Heart left ventricle (tissue), 16 donors: ENCODE measurements around the gene ZNF618. TPM values are rescaled to one million over a fixed set of nuclear protein-coding genes. Genes with fewer than 3 reads are reported as not detected.

ENCODE experiments used
- ATAC-seq, 4 donors: fragments of 200-7000 bp; cut with Tn5 transposase; one replicate each; pipeline ENCODE4 v1.9.1; 2020 to 2022; ENCODE audit warnings: moderate library complexity in 4 of 4, mild to moderate bottlenecking in 3 of 4, moderate number of reproducible peaks in 1 of 4
- DNase-seq, 5 donors: peaks; one replicate each; pipeline ENCODE4 v3.0.0-alpha.2; 2020
- H3K27ac ChIP-seq, 12 donors: fragments of 200-600 bp; sonication (generic) in 4 of 12; one replicate each; pipeline versions ENCODE4 v1.5.0 to v1.8.0; 2016 to 2022; ENCODE audit warnings: mild to moderate bottlenecking in 2 of 12
- H3K27me3 ChIP-seq, 9 donors: fragments of 200-600 bp; sonication (generic) in 2 of 9; one replicate each; pipeline versions ENCODE4 v1.5.1 to v1.8.0; 2016 to 2022; ENCODE audit warnings: mild to moderate bottlenecking in 3 of 9
- H3K36me3 ChIP-seq, 9 donors: fragments of 200-600 bp; sonication (generic) in 2 of 9; one replicate each; pipeline versions ENCODE4 v1.5.0 to v1.8.0; 2018 to 2022; ENCODE audit warnings: mild to moderate bottlenecking in 2 of 9
- H3K4me1 ChIP-seq, 12 donors: fragments of 200-600 bp; sonication (generic) in 4 of 12; one replicate each; pipeline versions ENCODE4 v1.5.0 to v1.8.0; 2016 to 2022; ENCODE audit warnings: mild to moderate bottlenecking in 3 of 12
- H3K4me3 ChIP-seq, 12 donors: fragments of 200-600 bp; sonication (generic) in 4 of 12; one replicate each; pipeline versions ENCODE4 v1.5.0 to v1.8.0; 2017 to 2022; ENCODE audit warnings: mild to moderate bottlenecking in 9 of 12, moderate library complexity in 4 of 12
- H3K9me3 ChIP-seq, 12 donors: fragments of 200-600 bp; sonication (generic) in 4 of 12; one replicate each; pipeline versions ENCODE4 v1.5.0 to v1.8.0; 2016 to 2022; ENCODE audit warnings: mild to moderate bottlenecking in 1 of 12
- CTCF ChIP-seq, 12 donors: fragments of 200-600 bp; sonication (generic) in 4 of 12; IDR thresholded peaks; one replicate each; pipeline versions ENCODE4 v1.5.0 to v1.8.0; 2018 to 2022; ENCODE audit warnings: antibody characterized with exemption in 12 of 12, mild to moderate bottlenecking in 5 of 12
- POLR2A ChIP-seq, 2 donors: fragments of 450-650 bp; IDR thresholded peaks; one replicate each; pipeline ENCODE4 v1.6.1; 2017; ENCODE audit warnings: antibody characterized with exemption in 2 of 2, mild to moderate bottlenecking in 2 of 2, moderate library complexity in 2 of 2
- WGBS, 4 donors: extraction: QIAGEN DNeasy Blood & Tissue Kit in 2 of 4; methylation state at CpG; one replicate each; pipeline versions ENCODE4 v1.1.5 to v1.1.7; 2013 to 2018; 5-methylcytosine and 5-hydroxymethylcytosine counted together
- intact Hi-C, 10 donors: fragments of 100-400 bp; cut with DNase I; formaldehyde crosslinking; loops; one replicate each; pipeline versions ENCODE4 v1.11.1 to v1.14.2; 2022
- polyA plus RNA-seq, 2 donors: library from polyadenylated mRNA; stranded (reverse); fragments of 200-250 nt; gene quantifications; one replicate each; pipeline ENCODE4 v1.2.3, GENCODE V29; 2013
- total RNA-seq, 9 donors: library from RNA; depleted of rRNA in 2 of 9; stranded (reverse); fragments of >200 nt in 2 of 9; fragmentation: NEBNext Ultra II Directional in 3 of 9; extraction: Animal tissue kit (Norgen Biotek cat#: 25700) in 3 of 9; gene quantifications; one replicate each; pipeline versions ENCODE4 v1.1.0 to v1.2.4, GENCODE V29; 2016 to 2023
- donor health status: ischemic (EF 13 %, LVEDD 7.1; RV severe dilation, severe dysfunction).
- donor health status: healthy with polysubstance abuse.
- donor health status: DM: no; HTN: yes; CAD: no.
- donor health status: DM: no; HTN: no; CAD: no.
- donor health status: ischemic (EF 25% LVEDD 6.9; RV normal size, moderate dysfunction).
- donor health status: ischemic (EF 25% LVEDD 5.7; RV mildly dilated, moderate dysfunction).
- donor health status: healthy.
- donor health status: DM: yes; HTN: yes; CAD: no.
- donor health status: ischemic (EF 35%, LVEDD 5.7; RV mildly dilated, moderate dysfunction).
- donor health status: nonischemic (EF 11% LVEDD 7.7; RV severe dilation, severe dysfunction).
- donor health status: DM: yes; HTN: yes; CAD: no.
- donor health status: PGD.
- donor health status: ischemic (EF 29% LVEDD 5.4; RV normal size, mild dysfunction).
- donor health status: nonischemic (EF 23%, LVEDD 6.1; RV moderate dilation, normal function).

ZNF618 gene
- total and polyA plus RNA-seq, 11 donors, result 0.81 to 4.2 (median 1.7) TPM

DNA sequence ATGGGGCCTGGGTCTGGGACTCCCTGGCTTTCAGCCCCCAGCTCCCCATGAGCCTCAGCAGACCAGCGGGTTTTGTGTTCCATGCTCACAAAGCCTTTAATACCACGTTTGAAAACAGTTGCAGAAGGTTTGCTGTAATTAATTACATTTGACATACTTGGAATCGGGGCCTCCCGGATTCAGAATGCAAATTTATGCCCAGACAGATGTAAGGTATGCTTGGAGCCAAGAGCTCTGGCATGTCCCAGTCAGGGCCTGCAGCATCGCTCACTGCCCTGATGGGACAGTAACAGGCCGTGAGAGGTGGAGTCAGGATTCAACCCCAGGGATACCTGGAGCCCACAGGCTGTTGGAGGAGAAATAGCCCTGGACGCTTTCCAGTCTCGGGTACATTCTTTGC is 12.2 kb downstream of the ZNF618 start:
- H3K27ac ChIP-seq, result no peak overlapping the region
- no peak overlapping the region for H3K4me3 ChIP-seq
- TF ChIP-seq CTCF (IDR thresholded peaks at IDR 0.05) (no peak), POLR2A (IDR thresholded peaks at IDR 0.05) (no peak)
- ATAC-seq, result no peak
- H3K4me1 ChIP-seq, result peaks cover 0 to 29% (median 7%) of the 10 kb centered on the region in 12 donors
- peaks cover 0 to 15% (median 7%) of the 10 kb centered on the region in 12 donors for H3K9me3 ChIP-seq
- peaks cover 0 to 10% (median 0%) of the 10 kb centered on the region in 9 donors for H3K36me3 ChIP-seq
- intact Hi-C loops, result loop anchor here in 2 of 10 donors (5.0 to 10.0 kb wide), 2 partner anchors 49 to 76 kb away; no protein-coding TSS in a partner anchor
- DNase-seq, result no peak
- H3K27me3 ChIP-seq, result no peaks in the 10 kb centered on the region
- WGBS, 4 donors, result 92 to 100% (median 95%) methylated on average over 8 of the region's 8 CpGs

GRCh38 chr9:113888976-113889375 is 12.9 kb downstream of the ZNF618 start:
- H3K27ac ChIP-seq, result no peak overlapping the region
- TF ChIP-seq CTCF (IDR thresholded peaks at IDR 0.05), result no peak
- no peak for TF ChIP-seq POLR2A (IDR thresholded peaks at IDR 0.05)
- H3K36me3 ChIP-seq, result peaks cover 0 to 10% (median 0%) of the 10 kb centered on the region in 9 donors
- H3K4me3 ChIP-seq, result no peak overlapping the region
- no peaks in the 10 kb centered on the region for H3K27me3 ChIP-seq
- ATAC-seq (no peak), DNase-seq (no peak)
- peaks cover 0 to 26% (median 7%) of the 10 kb centered on the region in 12 donors for H3K4me1 ChIP-seq
- intact Hi-C loops, result loop anchor here in 2 of 10 donors (5.0 to 10.0 kb wide), 2 partner anchors 48 to 76 kb away; no protein-coding TSS in a partner anchor
- 95 to 99% (median 99%) methylated on average over 4 of the region's 4 CpGs for WGBS, 4 donors
- peaks cover 0 to 15% (median 7%) of the 10 kb centered on the region in 12 donors for H3K9me3 ChIP-seq

GRCh38 chr9:113890704-113891103 is 14.6 kb downstream of the ZNF618 start:
- TF ChIP-seq CTCF (IDR thresholded peaks at IDR 0.05) (no peak), POLR2A (IDR thresholded peaks at IDR 0.05) (no peak)
- no peak overlapping the region for H3K4me3 ChIP-seq
- no peak for ATAC-seq

GRCh38 chr9:113892861-113893491 is 16.9 kb downstream of the ZNF618 start:
- Histone ChIP-seq H3K27ac (no peak overlapping the region), H3K4me1 (peaks cover 0 to 4% (median 0%) of the 10 kb centered on the region in 12 donors), H3K9me3 (peaks cover 0 to 26% (median 7%) of the 10 kb centered on the region in 12 donors), H3K27me3 (no peaks in the 10 kb centered on the region), H3K36me3 (peaks cover 0 to 10% (median 0%) of the 10 kb centered on the region in 9 donors), H3K4me3 (no peak overlapping the region)
- no peak for ATAC-seq
- TF ChIP-seq CTCF (IDR thresholded peaks at IDR 0.05) (no peak), POLR2A (IDR thresholded peaks at IDR 0.05) (no peak)
- DNase-seq, result no peak
- intact Hi-C loops, result no loop called here
- 89 to 92% (median 91%) methylated on average over 6 of the region's 6 CpGs for WGBS, 4 donors

More at GRCh38 chr9:113890704-113891103, 14.6 kb downstream of the ZNF618 start:
- peaks cover 0 to 10% (median 0%) of the 10 kb centered on the region in 9 donors for H3K36me3 ChIP-seq
- no peaks in the 10 kb centered on the region for H3K27me3 ChIP-seq
- peaks cover 0 to 15% (median 7%) of the 10 kb centered on the region in 12 donors for H3K9me3 ChIP-seq
- no peak for DNase-seq
- no peak overlapping the region for H3K27ac ChIP-seq
- intact Hi-C loops, result no loop called here
- 97 to 99% (median 98%) methylated on average over 2 of the region's 2 CpGs for WGBS, 4 donors
- H3K4me1 ChIP-seq, result peaks cover 0 to 19% (median 5%) of the 10 kb centered on the region in 12 donors
